Transverse colon (tissue), 4 donors: ENCODE results near the gene FETUB. TPM values are rescaled to one million over a fixed set of nuclear protein-coding genes. Genes with fewer than 3 reads are reported as not detected.

ENCODE experiments used
- DNase-seq: peaks from one replicate; pipeline ENCODE4 v3.0.0-alpha.2; 2019
- H3K27ac ChIP-seq, 4 donors: fragments of 200-600 bp; sonication (generic); 2 replicates each; pipeline ENCODE4 v1.5.1; 2016 to 2018; ENCODE audit warnings: inconsistent platforms in 4 of 4
- H3K27me3 ChIP-seq: fragments of 200-600 bp; sonication (generic); 2 replicates; pipeline ENCODE4 v1.5.1; 2017; ENCODE audit warnings: inconsistent platforms
- H3K36me3 ChIP-seq, 4 donors: fragments of 200-600 bp; sonication (generic); 2 replicates each; pipeline ENCODE4 v1.5.1; 2017 to 2019; ENCODE audit warnings: inconsistent platforms in 4 of 4
- H3K4me1 ChIP-seq, 4 donors: fragments of 200-600 bp; sonication (generic); 2 replicates each; pipeline ENCODE4 v1.5.1; 2017 to 2020; ENCODE audit warnings: inconsistent platforms in 4 of 4
- H3K4me3 ChIP-seq, 4 donors: fragments of 200-600 bp; sonication (generic); 1 replicate in 1 of 4; 2 replicates in 3 of 4; pipeline versions ENCODE4 v1.5.1 to v1.6.1; 2017 to 2019; ENCODE audit warnings: inconsistent platforms in 4 of 4
- H3K9me3 ChIP-seq, 2 donors: fragments of 200-600 bp; sonication (generic); 2 replicates each; pipeline ENCODE4 v1.5.1; 2017 to 2019; ENCODE audit warnings: inconsistent platforms in 2 of 2
- CTCF ChIP-seq, 5 experiments: fragments of 200-600 bp in 3 of 5; fragments of 450-650 bp in 2 of 5; sonication (generic) in 3 of 5; IDR thresholded peaks; 1 replicate in 2 of 5; 2 replicates in 3 of 5; pipeline ENCODE4 v1.5.1; 2016 to 2017; ENCODE audit warnings: antibody characterized with exemption in 5 of 5, inconsistent platforms in 3 of 5, mild to moderate bottlenecking in 2 of 5, moderate library complexity in 1 of 5
- EP300 ChIP-seq: sonication (generic); formaldehyde crosslinking; IDR thresholded peaks from one replicate; pipeline ENCODE4 v1.6.1; 2017; ENCODE audit warnings: antibody characterized with exemption, low read depth
- POLR2A ChIP-seq: fragments of 450-650 bp; IDR thresholded peaks from one replicate; pipeline ENCODE4 v1.6.1; 2016; ENCODE audit warnings: antibody characterized with exemption, mild to moderate bottlenecking, moderate library complexity
- POLR2AphosphoS5 ChIP-seq, 3 donors: sonication (generic); formaldehyde crosslinking; IDR thresholded peaks; one replicate each; pipeline ENCODE4 v1.6.1; 2016; ENCODE audit warnings: antibody characterized with exemption in 3 of 3
- WGBS, 2 donors: methylation state at CpG; one replicate each; pipeline ENCODE4 v1.1.5; 2018; ENCODE audit warnings: low coverage in 1 of 2; 5-methylcytosine and 5-hydroxymethylcytosine counted together
- in situ Hi-C, 4 donors: fragments of 200-750 bp; cut with MboI; loops; one replicate each; pipeline versions ENCODE4 v1.15.0 to v1.15.1; 2017; ENCODE audit warnings: low sequenced_read_pairs in 3 of 4, low pct_ligation_motif_present in 1 of 4, low pct_unique_long_range_greater_than_20kb in 1 of 4
- intact Hi-C: fragments of 100-400 bp; cut with DNase I; formaldehyde crosslinking; loops from one replicate; pipeline ENCODE4 v1.15.1; 2023; ENCODE audit warnings: low total_unique reads
- total RNA-seq, 4 donors: library from RNA; depleted of rRNA; stranded (reverse); fragments of >200 nt; gene quantifications; one replicate each; pipeline ENCODE4 v1.1.0, GENCODE V29; 2016

The FETUB gene
- total RNA-seq, 4 donors from 2014 or later = not detected

GRCh38 chr3:186663361-186664118 lies 23.3 kb downstream of the FETUB start:
- WGBS, 2 donors = 54% methylated on average over 7 of the region's 7 CpGs; no CpG with 5 or more reads in 1 of the 2 donors
- Histone ChIP-seq H3K36me3 (no peaks in the 10 kb centered on the region), H3K9me3 (no peaks in the 10 kb centered on the region), H3K4me3 (no peak overlapping the region), H3K27ac (no peak overlapping the region), H3K4me1 (no peaks in the 10 kb centered on the region), H3K27me3 (no peaks in the 10 kb centered on the region)
- DNase-seq = no peak
- intact Hi-C loops = no loop called here
- TF ChIP-seq POLR2AphosphoS5 (IDR thresholded peaks at IDR 0.05) (no peak), EP300 (no peak), CTCF (IDR thresholded peaks at IDR 0.05) (no peak), POLR2A (no peak)
- in situ Hi-C loops = no loop called here

GRCh38 chr3:186664119-186664495 lies 23.9 kb downstream of the FETUB start:
- Histone ChIP-seq H3K27ac (no peak overlapping the region), H3K9me3 (no peaks in the 10 kb centered on the region), H3K4me3 (no peak overlapping the region), H3K36me3 (no peaks in the 10 kb centered on the region), H3K4me1 (no peaks in the 10 kb centered on the region), H3K27me3 (no peaks in the 10 kb centered on the region)
- TF ChIP-seq POLR2AphosphoS5 (IDR thresholded peaks at IDR 0.05) = no peak
- no peak for TF ChIP-seq EP300
- no peak for TF ChIP-seq CTCF (IDR thresholded peaks at IDR 0.05)
- no peak for TF ChIP-seq POLR2A
- intact Hi-C loops = no loop called here
- in situ Hi-C loops = no loop called here
- DNase-seq = no peak

GRCh38 chr3:186664506-186664905 lies 24.3 kb downstream of the FETUB start:
- Histone ChIP-seq H3K27me3 (no peaks in the 10 kb centered on the region), H3K4me3 (no peak overlapping the region), H3K27ac (no peak overlapping the region), H3K9me3 (no peaks in the 10 kb centered on the region), H3K4me1 (no peaks in the 10 kb centered on the region), H3K36me3 (no peaks in the 10 kb centered on the region)
- DNase-seq = no peak
- intact Hi-C loops (no loop called here), in situ Hi-C loops (no loop called here)
- TF ChIP-seq CTCF (IDR thresholded peaks at IDR 0.05) = no peak
- TF ChIP-seq POLR2A = no peak
- no peak for TF ChIP-seq EP300
- no peak for TF ChIP-seq POLR2AphosphoS5 (IDR thresholded peaks at IDR 0.05)
- WGBS, 2 donors = 75 to 84% methylated on average over 4 of the region's 4 CpGs

- in situ Hi-C loops = no loop called here
- H3K36me3 ChIP-seq = no peaks in the 10 kb centered on the region
- H3K27me3 ChIP-seq = no peaks in the 10 kb centered on the region
- DNase-seq = no peak
- no peaks in the 10 kb centered on the region for H3K4me1 ChIP-seq
- no peak for TF ChIP-seq EP300
- H3K9me3 ChIP-seq = no peaks in the 10 kb centered on the region
- no peak within 1 kb of the TSS for H3K27ac ChIP-seq
- H3K4me3 ChIP-seq = no peak within 1 kb of the TSS
- intact Hi-C loops = no loop called here
- WGBS, 2 donors = 81 to 83% methylated on average over 2 to 8 of the region's 8 CpGs
These were observed 25.5 kb downstream of the FETUB start, which contains the start of gene HRG for GRCh38 chr3:186665625-186666188. Gene HRG, plus strand, starts transcription at chr3:186666014. Its CDS starts 18 bp downstream, at chr3:186666032.
